Neutrophil (primary cell): ENCODE results near the gene ITLN2.
"Not testable (repeated sequence)": the region's sequence is repeated elsewhere in the genome, so short reads cannot be mapped to it uniquely, and the experiment has no call there.

ENCODE experiments used
- H3K27ac ChIP-seq: fragments of 200-600 bp; sonication (generic); 2 replicates; pipeline ENCODE4 v1.5.1; 2016; ENCODE audit warnings: mild to moderate bottlenecking, moderate library complexity
- H3K27me3 ChIP-seq: fragments of 200-600 bp; sonication (generic); 2 replicates; pipeline ENCODE4 v1.6.0; 2016; ENCODE audit warnings: mild to moderate bottlenecking
- H3K36me3 ChIP-seq: fragments of 200-600 bp; sonication (generic); 2 replicates; pipeline ENCODE4 v1.5.1; 2017
- H3K4me1 ChIP-seq, 2 experiments: fragments of 200-600 bp in 1 of 2; sonication (generic) in 1 of 2; 1 replicate in 1 of 2; 2 replicates in 1 of 2; pipeline versions ENCODE4 v1.5.1 to v1.6.1; 2013 to 2016; ENCODE audit warnings: low read depth in 1 of 2, low read length in 1 of 2, mild to moderate bottlenecking in 1 of 2, moderate library complexity in 1 of 2; ENCODE audit not compliant: control insufficient read depth in 1 of 2, insufficient read depth in 1 of 2
- H3K4me3 ChIP-seq, 2 experiments: fragments of 200-600 bp in 1 of 2; sonication (generic) in 1 of 2; 1 replicate in 1 of 2; 2 replicates in 1 of 2; pipeline ENCODE4 v1.5.1; 2013 to 2016; ENCODE audit warnings: low read depth in 1 of 2, low read length in 1 of 2, mild to moderate bottlenecking in 1 of 2, moderate library complexity in 1 of 2
- H3K9me3 ChIP-seq: fragments of 200-600 bp; sonication (generic); 2 replicates; pipeline ENCODE4 v1.5.1; 2016
- TF ChIP-seq, protein P1 (sequence below): fragments of 200-600 bp; sonication (generic); IDR thresholded peaks from 2 replicates; pipeline ENCODE4 v1.5.1; 2016; ENCODE audit warnings: antibody characterized with exemption

ITLN2 gene

DNA sequence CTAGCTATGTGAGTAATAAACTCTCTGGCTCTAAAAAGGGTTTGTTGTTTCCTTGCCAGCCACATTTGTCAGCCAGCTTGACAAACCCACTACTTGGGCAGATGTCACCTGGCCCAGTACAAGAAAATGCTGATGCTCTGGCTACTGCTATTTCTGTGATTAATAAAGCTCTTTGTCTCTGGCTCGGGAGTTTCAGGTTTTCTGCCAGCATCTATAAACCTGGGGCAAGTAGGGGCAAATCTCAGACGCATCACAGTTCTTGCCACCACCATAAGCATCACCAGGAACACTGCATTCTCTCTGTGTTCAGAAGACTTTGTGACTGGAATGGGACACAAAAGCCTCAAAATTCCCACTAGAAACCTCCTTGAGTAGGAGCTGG, 2.5 kb downstream of the ITLN2 start:
- Histone ChIP-seq H3K4me1 (no peaks in the 10 kb centered on the region), H3K36me3 (no peaks in the 10 kb centered on the region), H3K9me3 (no peaks in the 10 kb centered on the region), H3K4me3 (no peak overlapping the region), H3K27ac (no peak overlapping the region), H3K27me3 (no peaks in the 10 kb centered on the region)
- TF ChIP-seq, protein P1, sequence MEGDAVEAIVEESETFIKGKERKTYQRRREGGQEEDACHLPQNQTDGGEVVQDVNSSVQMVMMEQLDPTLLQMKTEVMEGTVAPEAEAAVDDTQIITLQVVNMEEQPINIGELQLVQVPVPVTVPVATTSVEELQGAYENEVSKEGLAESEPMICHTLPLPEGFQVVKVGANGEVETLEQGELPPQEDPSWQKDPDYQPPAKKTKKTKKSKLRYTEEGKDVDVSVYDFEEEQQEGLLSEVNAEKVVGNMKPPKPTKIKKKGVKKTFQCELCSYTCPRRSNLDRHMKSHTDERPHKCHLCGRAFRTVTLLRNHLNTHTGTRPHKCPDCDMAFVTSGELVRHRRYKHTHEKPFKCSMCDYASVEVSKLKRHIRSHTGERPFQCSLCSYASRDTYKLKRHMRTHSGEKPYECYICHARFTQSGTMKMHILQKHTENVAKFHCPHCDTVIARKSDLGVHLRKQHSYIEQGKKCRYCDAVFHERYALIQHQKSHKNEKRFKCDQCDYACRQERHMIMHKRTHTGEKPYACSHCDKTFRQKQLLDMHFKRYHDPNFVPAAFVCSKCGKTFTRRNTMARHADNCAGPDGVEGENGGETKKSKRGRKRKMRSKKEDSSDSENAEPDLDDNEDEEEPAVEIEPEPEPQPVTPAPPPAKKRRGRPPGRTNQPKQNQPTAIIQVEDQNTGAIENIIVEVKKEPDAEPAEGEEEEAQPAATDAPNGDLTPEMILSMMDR: no peak

DNA sequence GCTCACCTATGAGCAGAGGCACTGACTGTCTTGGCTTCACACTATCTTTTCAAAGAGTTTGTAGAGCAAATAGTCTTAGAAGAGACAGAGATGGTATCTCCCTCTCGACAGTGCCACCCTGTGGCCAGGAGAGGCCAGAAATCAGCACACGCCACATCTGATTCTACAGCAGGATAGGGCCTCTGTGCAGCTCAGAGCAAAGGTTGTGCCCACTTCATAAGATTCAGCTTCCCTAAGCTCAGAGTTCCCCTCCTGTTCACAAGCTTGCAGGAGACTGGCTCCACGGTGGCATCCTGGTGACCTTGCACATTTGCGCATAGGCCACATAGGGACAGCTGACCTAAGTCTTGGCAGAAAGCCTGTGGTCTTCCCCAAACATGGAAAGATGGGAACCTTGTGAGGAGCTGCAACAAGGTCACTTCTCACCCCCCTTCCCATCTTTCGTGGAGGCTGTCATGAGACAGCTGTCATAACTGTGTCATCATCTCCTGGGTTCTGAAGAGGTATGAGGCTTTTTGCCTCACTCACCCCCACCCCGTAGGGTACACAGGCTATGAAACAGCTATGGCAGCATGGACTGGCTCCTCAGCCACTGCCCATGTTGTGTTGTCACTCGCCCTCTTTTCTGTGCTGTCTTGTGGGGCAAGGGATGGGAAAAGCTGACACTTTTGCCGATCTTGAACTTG, 3.0 kb downstream of the ITLN2 start:
- no peaks in the 10 kb centered on the region for H3K4me1 ChIP-seq
- H3K4me3 ChIP-seq: no peak overlapping the region
- H3K36me3 ChIP-seq: no peaks in the 10 kb centered on the region
- TF ChIP-seq, protein P1: peak; percentile 27
- H3K27me3 ChIP-seq: no peaks in the 10 kb centered on the region
- no peak overlapping the region for H3K27ac ChIP-seq
- H3K9me3 ChIP-seq: no peaks in the 10 kb centered on the region

DNA sequence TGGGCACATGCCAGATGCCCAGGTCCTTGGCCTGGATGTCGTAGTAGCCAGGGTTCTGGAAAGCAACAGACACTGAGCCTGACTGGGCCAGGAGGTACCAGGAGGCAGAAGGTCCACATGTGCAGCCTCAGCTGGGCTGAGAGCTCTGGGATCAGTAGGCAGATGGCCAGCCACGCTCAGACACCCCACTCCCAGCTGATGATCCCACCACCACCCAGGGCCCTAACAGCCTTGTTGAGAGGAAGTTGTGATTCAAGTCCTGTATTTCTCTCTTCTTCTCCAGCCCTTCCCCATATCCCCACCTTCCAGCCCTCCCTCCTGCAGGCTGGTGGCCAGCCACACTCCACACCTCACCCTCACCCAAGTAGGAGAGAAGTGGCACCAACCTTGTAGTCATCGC, 4.0 kb downstream of the ITLN2 start:
- TF ChIP-seq, protein P1: no peak
- no peak overlapping the region for H3K27ac ChIP-seq
- H3K9me3 ChIP-seq: no peaks in the 10 kb centered on the region
- H3K36me3 ChIP-seq: no peaks in the 10 kb centered on the region
- no peak overlapping the region for H3K4me3 ChIP-seq
- H3K27me3 ChIP-seq: no peaks in the 10 kb centered on the region
- H3K4me1 ChIP-seq: no peaks in the 10 kb centered on the region

DNA sequence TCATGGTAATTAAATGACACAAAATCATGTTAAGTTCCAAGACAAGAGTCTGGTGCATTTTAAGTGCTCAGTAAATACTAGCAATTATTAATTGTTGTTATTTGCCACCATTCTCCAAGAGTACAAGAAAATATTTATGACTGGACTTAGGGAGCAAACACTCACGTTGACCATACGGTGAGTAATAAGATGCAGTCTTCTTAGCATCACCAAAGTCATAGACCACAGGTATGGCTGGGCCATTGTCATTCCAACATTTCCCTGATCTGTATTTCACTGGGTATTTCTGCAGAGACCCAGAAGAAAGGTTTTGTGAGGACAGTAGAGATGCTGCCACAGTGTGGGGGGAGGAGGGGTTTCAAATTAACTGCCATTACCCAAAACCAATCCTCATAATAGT, 4.7 kb downstream of the ITLN2 start:
- H3K27me3 ChIP-seq: no peaks in the 10 kb centered on the region
- TF ChIP-seq, protein P1: no peak
- no peaks in the 10 kb centered on the region for H3K4me1 ChIP-seq
- H3K4me3 ChIP-seq: no peak overlapping the region
- no peaks in the 10 kb centered on the region for H3K36me3 ChIP-seq
- no peaks in the 10 kb centered on the region for H3K9me3 ChIP-seq
- no peak overlapping the region for H3K27ac ChIP-seq

DNA sequence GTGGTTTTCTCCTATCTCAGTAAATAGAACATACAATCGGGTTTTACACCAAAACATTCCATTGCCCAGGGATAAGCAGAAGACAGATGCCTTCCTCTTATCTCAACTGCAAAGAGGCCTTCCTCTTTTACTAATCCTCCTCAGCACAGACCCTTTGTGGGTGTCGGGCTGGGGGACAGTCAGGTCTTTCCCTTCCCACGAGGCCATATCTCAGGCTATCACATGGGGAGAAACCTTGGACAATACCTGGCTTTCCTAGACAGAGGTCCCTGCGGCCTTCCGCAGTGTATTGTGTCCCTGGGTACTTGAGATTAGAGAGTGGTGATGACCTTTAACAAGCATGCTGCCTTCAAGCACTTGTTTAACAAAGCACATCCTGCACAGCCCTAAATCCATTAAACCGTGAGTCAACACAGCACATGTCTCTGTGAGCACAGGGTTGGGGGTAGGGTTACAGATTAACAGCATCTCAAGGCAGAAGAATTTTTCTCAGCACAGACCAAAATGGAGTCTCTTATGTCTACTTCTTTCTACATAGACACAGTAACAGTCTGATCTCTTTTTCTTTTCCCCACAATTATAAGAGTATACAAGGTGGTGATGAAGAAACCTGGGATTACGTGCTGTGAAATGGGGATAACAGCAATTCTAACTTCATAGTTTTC, 5.3 kb downstream of the ITLN2 start:
- not testable (repeated sequence) for H3K27me3 ChIP-seq, H3K4me3 ChIP-seq, H3K4me1 ChIP-seq, H3K36me3 ChIP-seq, H3K9me3 ChIP-seq, H3K27ac ChIP-seq

DNA sequence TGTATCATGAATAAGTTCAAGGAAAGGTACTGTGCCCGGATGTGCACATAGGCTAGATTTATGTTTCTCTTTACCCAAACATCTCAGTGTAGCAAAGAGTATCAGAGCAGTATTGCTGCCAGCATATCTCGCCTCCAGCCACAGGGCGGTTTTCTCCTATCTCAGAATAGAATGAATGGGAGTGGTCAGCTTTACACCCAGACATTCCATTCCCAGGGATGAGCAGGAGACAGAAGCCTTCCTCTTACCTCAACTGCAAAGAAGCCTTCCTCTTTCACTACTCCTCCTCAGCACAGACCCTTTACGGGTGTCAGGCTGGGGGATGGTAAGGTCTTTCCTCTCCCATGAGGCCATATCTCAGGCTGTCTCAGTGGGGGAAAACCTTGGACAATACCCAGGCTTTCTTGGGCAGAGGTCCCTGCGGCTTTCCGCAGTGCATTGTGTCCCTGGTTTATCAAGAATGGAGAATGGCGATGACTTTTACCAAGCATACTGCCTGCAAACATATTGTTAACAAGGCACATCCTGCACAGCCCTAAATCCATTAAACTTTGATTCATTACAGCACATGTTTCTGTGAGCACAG, 7.3 kb downstream of the ITLN2 start:
- not testable (repeated sequence) for H3K4me1 ChIP-seq, H3K27ac ChIP-seq, H3K4me3 ChIP-seq, H3K27me3 ChIP-seq, H3K9me3 ChIP-seq, H3K36me3 ChIP-seq

DNA sequence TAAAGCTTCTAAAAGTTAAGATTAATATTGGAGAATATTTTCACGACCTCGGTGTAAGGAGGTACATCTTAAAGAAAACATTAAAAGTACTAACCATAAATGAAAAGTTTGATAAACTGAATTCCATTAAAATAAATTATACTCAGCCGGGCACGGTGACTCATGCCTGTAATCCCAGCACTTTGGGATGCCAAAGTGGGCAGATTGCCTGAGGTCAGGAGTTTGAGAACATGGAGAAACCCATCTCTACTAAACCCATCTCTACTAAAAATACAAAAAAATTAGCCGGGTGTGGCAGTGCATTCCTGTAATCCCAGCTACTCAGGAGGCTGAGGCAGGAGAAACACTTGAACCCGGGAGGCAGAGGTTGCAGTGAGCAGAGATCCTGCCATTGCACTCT, 8.7 kb downstream of the ITLN2 start:
- not testable (repeated sequence) for H3K27ac ChIP-seq, H3K9me3 ChIP-seq, H3K36me3 ChIP-seq, H3K4me1 ChIP-seq, H3K27me3 ChIP-seq, H3K4me3 ChIP-seq
